Measurements from ENCODE around the gene STK31.
"Not testable (repeated sequence)": the region's sequence is repeated elsewhere in the genome, so short reads cannot be mapped to it uniquely, and the experiment has no call there.

Gene STK31

DNA sequence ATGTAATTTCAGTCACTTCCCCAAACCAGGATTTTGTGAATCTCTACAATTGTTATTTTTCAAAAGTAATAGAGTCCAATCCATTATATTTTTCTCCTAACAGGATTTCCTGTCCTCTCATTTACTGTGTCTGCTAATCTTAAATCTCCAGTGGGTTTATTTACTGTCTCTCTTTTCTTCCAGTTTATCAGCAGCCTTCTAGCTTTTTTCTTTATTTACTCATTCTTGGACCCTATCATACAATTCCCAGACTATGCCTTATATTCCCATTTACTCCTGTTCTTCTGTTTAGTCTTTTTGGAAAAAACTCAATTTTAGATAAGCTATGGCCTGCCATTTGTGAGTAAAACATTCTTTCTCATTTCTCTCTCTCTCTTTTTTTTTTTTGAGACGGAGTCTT, 94.7 kb downstream of the STK31 start:
- no peak for DNase-seq

DNA sequence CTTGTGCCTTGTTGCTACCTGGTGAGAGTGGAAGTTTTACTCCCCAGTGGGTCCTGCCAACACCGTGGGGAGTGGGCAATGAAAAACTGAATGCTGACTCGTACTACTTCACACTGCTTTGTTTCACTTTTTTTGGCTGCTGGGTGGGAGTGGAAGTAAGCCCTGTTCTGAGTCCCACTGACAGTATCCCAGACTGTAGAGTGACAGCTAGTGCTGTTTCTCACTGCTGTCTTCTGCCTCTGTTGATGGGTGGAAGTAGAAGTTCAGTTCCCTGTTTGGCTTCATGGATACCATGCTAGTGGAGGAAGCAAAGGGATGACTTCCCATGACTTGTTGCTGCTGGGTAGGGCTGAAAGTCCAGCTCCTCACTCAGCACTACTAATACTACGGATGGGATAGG, 98.4 kb downstream of the STK31 start:
- DNase-seq = no peak

DNA sequence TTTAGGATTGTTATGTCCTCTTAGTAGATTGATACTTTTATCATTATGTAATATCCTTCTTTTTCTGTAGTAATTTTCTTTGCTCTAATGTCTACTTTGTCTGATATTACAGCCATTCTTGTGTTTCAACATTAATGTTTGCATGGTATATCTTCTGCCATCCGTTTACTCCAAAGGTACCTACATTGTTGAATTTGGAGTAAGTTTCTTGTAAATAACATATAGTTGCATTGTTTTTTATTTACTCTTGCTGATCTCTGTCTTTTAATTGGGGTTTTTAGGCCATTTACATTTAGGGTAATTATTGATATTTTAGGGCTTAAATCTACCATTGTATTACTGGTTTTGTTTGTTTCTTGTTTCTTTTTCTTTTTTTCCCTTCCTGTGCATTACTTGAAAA, 100.1 kb downstream of the STK31 start:
- DNase-seq = no peak

- no peak for DNase-seq
These were observed 101.5 kb downstream of the STK31 start for GRCh38 chr7:23811540-23811939.

- DNase-seq = not testable (repeated sequence)
These were observed 118.1 kb downstream of the STK31 start for GRCh38 chr7:23828125-23828524.

GRCh38 chr7:23832733-23833132, 122.7 kb downstream of the STK31 start:
- not testable (repeated sequence) for DNase-seq

GRCh38 chr7:23833405-23833804, 123.4 kb downstream of the STK31 start:
- no peak for DNase-seq

GRCh38 chr7:23844837-23845236, 134.8 kb downstream of the STK31 start:
- not testable (repeated sequence) for DNase-seq

DNA sequence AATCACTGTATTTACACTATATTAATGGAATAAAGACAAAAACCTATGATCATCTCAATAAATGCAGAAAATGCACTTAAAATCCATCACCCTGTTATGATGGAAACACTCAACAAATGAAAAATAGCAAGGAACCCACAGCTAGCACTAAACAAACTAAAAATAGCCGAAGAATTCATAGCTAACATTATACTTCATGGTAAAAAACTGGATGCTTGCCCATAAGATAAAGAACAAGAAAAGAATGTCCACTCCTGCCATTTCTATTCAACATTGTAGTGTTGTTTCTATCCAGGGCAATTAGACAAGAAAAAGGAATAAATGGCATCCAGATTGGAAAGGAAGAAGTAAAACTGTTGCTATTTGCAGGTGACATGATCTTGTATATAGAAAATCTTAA, 142.1 kb downstream of the STK31 start:
- no peak for DNase-seq

GRCh38 chr7:23852988-23853387, 143.0 kb downstream of the STK31 start:
- no peak for DNase-seq

GRCh38 chr7:23863209-23863787, 153.3 kb downstream of the STK31 start:
- no peak for DNase-seq

DNA sequence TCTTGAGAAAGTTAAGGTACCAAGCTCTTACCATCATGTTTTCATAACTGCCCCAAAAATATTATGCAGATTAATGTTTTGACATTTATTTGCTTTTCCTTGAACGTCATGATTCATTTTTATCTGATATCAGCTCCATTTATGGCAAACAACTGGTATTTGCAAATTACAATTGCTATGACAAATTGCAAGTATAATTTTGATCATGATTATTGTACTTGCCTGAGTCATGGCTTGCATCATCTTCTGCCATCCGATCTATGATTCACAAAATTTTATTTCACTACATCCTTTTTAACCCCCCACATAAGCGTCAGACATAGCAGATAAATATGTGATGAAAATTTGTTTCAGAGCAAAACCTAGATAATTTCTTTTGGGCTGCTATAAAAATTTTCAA, 155.0 kb downstream of the STK31 start:
- DNase-seq = no peak

GRCh38 chr7:23873306-23873705, 163.3 kb downstream of the STK31 start:
- DNase-seq = no peak

GRCh38 chr7:23876526-23876925, 166.5 kb downstream of the STK31 start:
- not testable (repeated sequence) for DNase-seq
